ENCODE results near the gene RALGDS.

DNA sequence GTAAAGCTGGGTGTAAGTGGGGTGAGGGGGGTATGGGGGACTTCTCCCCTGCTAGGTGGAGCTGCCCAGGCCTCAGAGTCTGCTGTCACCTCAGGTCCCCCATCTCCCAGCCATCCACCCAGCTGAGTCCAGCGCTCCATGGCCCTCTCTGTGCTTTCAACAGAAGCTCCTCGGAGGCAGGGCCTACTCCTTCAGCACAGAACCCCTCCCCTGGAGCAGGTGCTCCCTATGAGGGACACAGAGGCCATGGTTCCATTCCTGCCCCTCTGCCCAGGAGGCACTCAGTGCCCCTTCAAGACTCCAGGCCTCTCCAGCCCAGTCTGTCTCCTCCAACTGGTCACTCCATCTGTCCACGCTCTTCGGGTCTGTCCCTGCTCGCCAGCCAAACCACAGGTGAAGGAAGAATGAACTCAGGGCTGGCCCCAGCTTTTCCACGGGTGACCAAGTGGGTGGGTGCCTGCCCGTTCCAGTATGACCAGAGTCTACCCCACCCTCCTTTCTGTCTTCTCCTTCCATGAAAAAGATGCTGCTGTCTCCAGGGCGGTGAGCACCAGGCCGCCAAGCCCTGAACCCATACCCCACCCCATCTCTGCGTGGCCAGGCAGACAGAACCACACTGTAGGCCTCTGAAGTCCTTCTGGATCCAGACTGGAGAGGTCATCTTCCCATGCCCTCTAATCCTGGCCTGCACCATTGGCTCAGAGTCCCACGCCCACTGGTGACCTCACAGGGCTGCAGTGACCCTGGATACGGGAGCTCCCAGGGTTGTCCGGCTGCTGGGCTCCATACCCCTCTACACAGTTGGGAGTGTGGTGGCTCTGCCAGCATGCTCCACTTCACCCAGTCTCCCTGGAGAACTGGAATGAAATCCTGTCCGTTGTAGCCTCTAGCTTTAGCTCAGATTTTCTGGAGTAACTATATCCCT, 30.8 kb upstream of the RALGDS start:
- TF ChIP-seq REST (IDR thresholded peaks at IDR 0.05; ENCODE audit: insufficient read depth in 1 of 2, low read depth in 2 of 2, low read length in 1 of 2): no peak
- TF ChIP-seq, protein P1, sequence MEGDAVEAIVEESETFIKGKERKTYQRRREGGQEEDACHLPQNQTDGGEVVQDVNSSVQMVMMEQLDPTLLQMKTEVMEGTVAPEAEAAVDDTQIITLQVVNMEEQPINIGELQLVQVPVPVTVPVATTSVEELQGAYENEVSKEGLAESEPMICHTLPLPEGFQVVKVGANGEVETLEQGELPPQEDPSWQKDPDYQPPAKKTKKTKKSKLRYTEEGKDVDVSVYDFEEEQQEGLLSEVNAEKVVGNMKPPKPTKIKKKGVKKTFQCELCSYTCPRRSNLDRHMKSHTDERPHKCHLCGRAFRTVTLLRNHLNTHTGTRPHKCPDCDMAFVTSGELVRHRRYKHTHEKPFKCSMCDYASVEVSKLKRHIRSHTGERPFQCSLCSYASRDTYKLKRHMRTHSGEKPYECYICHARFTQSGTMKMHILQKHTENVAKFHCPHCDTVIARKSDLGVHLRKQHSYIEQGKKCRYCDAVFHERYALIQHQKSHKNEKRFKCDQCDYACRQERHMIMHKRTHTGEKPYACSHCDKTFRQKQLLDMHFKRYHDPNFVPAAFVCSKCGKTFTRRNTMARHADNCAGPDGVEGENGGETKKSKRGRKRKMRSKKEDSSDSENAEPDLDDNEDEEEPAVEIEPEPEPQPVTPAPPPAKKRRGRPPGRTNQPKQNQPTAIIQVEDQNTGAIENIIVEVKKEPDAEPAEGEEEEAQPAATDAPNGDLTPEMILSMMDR (IDR thresholded peaks at IDR 0.05): no peak
